HG02852 (cell line): ENCODE measurements around the gene DGKQ.

Source experiments
- ATAC-seq: cut with Tn5 transposase; IDR thresholded peaks from one replicate; pipeline ENCODE4 v1.9.1; 2021; ENCODE audit warnings: mild to moderate bottlenecking, moderate library complexity; ENCODE audit not compliant: unreplicated experiment

Gene DGKQ

GRCh38 chr4:963276-964225, 9.8 kb downstream of the DGKQ start:
- ATAC-seq: no peak

GRCh38 chr4:962231-963208, 10.8 kb downstream of the DGKQ start:
- no peak for ATAC-seq

GRCh38 chr4:961351-962230, 11.8 kb downstream of the DGKQ start:
- ATAC-seq: no peak

GRCh38 chr4:960636-961350, 12.6 kb downstream of the DGKQ start:
- no peak for ATAC-seq

GRCh38 chr4:960140-960635, 13.2 kb downstream of the DGKQ start:
- ATAC-seq: no peak

- no peak for ATAC-seq
Measured at GRCh38 chr4:959338-960139, 13.8 kb downstream of the DGKQ start.

- ATAC-seq: no peak
Measured at GRCh38 chr4:958696-959337, 14.6 kb downstream of the DGKQ start.

- ATAC-seq: no peak
Measured at GRCh38 chr4:958314-958665, 15.1 kb downstream of the DGKQ start.

- ATAC-seq: no peak
Measured at GRCh38 chr4:957581-958313, 15.6 kb downstream of the DGKQ start.

- no peak for ATAC-seq
Measured at GRCh38 chr4:957231-957580, 16.2 kb downstream of the DGKQ start.

- no peak for ATAC-seq
Measured at GRCh38 chr4:956531-957230, 16.7 kb downstream of the DGKQ start.

GRCh38 chr4:955931-956381, 17.4 kb downstream of the DGKQ start:
- ATAC-seq: no peak

- ATAC-seq: no peak
Measured at GRCh38 chr4:955161-955921, 18.0 kb downstream of the DGKQ start.

GRCh38 chr4:954211-955020, 19.0 kb downstream of the DGKQ start:
- ATAC-seq: no peak

GRCh38 chr4:953574-953915, 19.8 kb downstream of the DGKQ start:
- no peak for ATAC-seq
